ENCODE measurements around the gene PDE6A. TPM values are rescaled to one million over a fixed set of nuclear protein-coding genes. Genes with fewer than 3 reads are reported as not detected.

The PDE6A gene
- total and polyA plus RNA-seq, 9 of the 15 experiments (the other 6 are each of a cell fraction or from before 2014, with no cell fraction given) = 0.01 to 0.04 (median 0.01) TPM; not detected in 6

DNA sequence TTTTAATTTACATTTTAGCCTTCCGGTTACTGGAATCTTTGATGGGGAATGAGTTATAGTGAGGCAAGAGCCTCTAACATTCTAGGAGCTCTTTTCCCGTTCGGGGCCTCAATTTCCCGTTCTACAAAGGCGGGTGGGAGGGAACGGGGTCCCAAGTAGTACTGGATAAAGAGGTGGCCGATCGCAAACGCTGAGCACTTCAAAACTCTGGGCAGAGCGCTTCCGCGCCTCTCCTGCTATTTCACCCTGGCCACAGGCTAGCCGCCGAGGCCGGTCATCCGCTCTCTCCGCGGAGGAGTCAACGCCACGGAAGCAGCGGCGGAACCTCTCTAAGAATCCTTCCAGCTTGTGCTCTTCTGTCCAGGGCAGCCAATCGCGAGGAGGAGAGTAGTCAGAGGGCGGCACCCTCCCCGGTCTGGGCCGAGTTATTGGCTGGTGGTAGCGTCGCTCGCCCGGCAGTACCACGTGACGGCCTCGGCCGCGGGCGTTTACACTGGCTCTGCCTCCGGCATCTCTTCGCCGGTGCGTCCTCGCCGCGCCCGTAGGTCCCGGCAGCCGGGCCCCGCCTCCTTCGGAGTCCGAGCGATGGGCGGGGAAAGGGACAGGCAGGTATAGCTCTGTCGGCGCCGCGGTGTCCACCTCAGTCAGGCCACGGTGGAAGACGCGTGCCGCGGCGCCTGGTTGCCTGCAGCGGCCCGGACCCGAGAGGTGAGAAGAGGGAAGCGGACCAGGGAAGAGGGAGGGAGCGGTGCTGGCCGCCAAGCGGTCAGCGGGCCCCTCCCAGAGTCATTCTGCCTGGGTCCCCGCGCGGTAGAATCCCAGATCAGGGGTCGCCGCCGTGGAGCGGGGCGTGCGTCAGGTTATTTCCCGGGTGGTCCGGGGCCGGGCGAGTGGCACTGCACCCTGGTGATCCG is 15.9 kb upstream of the PDE6A start, which contains the start of gene SLC26A2 (continued):
- TF ChIP-seq ELK3 (CRISPR knock-in tag; IDR thresholded peaks at IDR 0.05) (no peak), CBFB (CRISPR knock-in tag; IDR thresholded peaks at IDR 0.05) (no peak), TSHZ1 (CRISPR knock-in tag; IDR thresholded peaks at IDR 0.05) (no peak), POLR3A (IDR thresholded peaks at IDR 0.05; ENCODE audit: borderline replicate concordance, extremely low read depth, insufficient read depth, insufficient read length) (no peak), YY1 (IDR thresholded peaks at IDR 0.05; ENCODE audit: borderline replicate concordance in 1 of 3, control insufficient read depth in 1 of 3, extremely low read depth in 1 of 3, insufficient read depth in 3 of 3, insufficient read length in 1 of 3, insufficient replicate concordance in 2 of 3, low read depth in 1 of 3, low read length in 2 of 3) (peak in 1 of 3 experiments; percentile 77), E2F5 (CRISPR knock-in tag; IDR thresholded peaks at IDR 0.05) (0 out of 2 replicates have a peak, but pooled peaks have one; percentile 64), EHMT2 (IDR thresholded peaks at IDR 0.05) (no peak), MYBL2 (IDR thresholded peaks at IDR 0.05; ENCODE audit: low read depth) (no peak), MYBL2 (CRISPR knock-in tag; IDR thresholded peaks at IDR 0.05; ENCODE audit: borderline replicate concordance) (no peak), SRSF3 (IDR thresholded peaks at IDR 0.05; ENCODE audit: insufficient read depth, low read length) (no peak), HNRNPH1 (optimal IDR thresholded peaks at IDR 0.05; ENCODE audit: low read depth, low read length) (no peak), ARID2 (IDR thresholded peaks at IDR 0.05) (no peak), ATF1 (CRISPR knock-in tag; IDR thresholded peaks at IDR 0.05) (no peak), ATF1 (tag; IDR thresholded peaks at IDR 0.05) (peak; percentile 93), ZNF830 (CRISPR knock-in tag; IDR thresholded peaks at IDR 0.05) (peak; percentile 61; the same call in 1 of the 2 replicates), ZC3H4 (CRISPR knock-in tag; IDR thresholded peaks at IDR 0.05; ENCODE audit: borderline replicate concordance) (no peak), CBX5 (IDR thresholded peaks at IDR 0.05; ENCODE audit: borderline replicate concordance, low read depth) (no peak)
- TF ChIP-seq, protein P1, sequence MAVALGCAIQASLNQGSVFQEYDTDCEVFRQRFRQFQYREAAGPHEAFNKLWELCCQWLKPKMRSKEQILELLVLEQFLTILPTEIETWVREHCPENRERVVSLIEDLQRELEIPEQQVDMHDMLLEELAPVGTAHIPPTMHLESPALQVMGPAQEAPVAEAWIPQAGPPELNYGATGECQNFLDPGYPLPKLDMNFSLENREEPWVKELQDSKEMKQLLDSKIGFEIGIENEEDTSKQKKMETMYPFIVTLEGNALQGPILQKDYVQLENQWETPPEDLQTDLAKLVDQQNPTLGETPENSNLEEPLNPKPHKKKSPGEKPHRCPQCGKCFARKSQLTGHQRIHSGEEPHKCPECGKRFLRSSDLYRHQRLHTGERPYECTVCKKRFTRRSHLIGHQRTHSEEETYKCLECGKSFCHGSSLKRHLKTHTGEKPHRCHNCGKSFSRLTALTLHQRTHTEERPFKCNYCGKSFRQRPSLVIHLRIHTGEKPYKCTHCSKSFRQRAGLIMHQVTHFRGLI (CRISPR knock-in tag; IDR thresholded peaks at IDR 0.05) = no peak
